ENCODE results near the gene CD86.
"Not testable (repeated sequence)": the region's sequence is repeated elsewhere in the genome, so short reads cannot be mapped to it uniquely, and the experiment has no call there.

Gene CD86

GRCh38 chr3:122055215-122055614 is at the start of gene CD86:
TSS of gene CD86 (plus strand) at chr3:122055362. CDS start at chr3:122055490, 128 bp downstream.
- no peak for DNase-seq (ENCODE audit: low read depth in 2 of 2, low spot score in 1 of 2)

- no peak for DNase-seq (ENCODE audit: low read depth in 2 of 2, low spot score in 1 of 2)
Observed at GRCh38 chr3:122006267-122006666, 48.9 kb upstream of the CD86 start.

- DNase-seq (ENCODE audit: low read depth in 2 of 2, low spot score in 1 of 2) = no peak
Observed at GRCh38 chr3:122008166-122008565, 47.0 kb upstream of the CD86 start.

GRCh38 chr3:122010506-122010905 is 44.7 kb upstream of the CD86 start:
- DNase-seq (ENCODE audit: low read depth in 2 of 2, low spot score in 1 of 2) = no peak

GRCh38 chr3:122011396-122011795 is 43.8 kb upstream of the CD86 start:
- no peak for DNase-seq (ENCODE audit: low read depth in 2 of 2, low spot score in 1 of 2)

- no peak for DNase-seq (ENCODE audit: low read depth in 2 of 2, low spot score in 1 of 2)
Observed at GRCh38 chr3:122012821-122013220, 42.3 kb upstream of the CD86 start.

- no peak for DNase-seq (ENCODE audit: low read depth in 2 of 2, low spot score in 1 of 2)
Observed at GRCh38 chr3:122013448-122013925, 41.7 kb upstream of the CD86 start.

GRCh38 chr3:122014741-122015140 is 40.4 kb upstream of the CD86 start:
- DNase-seq (ENCODE audit: low read depth in 2 of 2, low spot score in 1 of 2) = no peak

GRCh38 chr3:122019493-122019892 is 35.7 kb upstream of the CD86 start:
- no peak for DNase-seq (ENCODE audit: low read depth in 2 of 2, low spot score in 1 of 2)

- DNase-seq (ENCODE audit: low read depth in 2 of 2, low spot score in 1 of 2) = no peak
Observed at GRCh38 chr3:122021037-122021436, 34.1 kb upstream of the CD86 start.

GRCh38 chr3:122021811-122022401 is 33.3 kb upstream of the CD86 start, which contains the start of gene ILDR1:
TSS of gene ILDR1 (minus strand) at chr3:122022247. CDS start at chr3:122022077, 170 bp downstream.
- DNase-seq (ENCODE audit: low read depth in 2 of 2, low spot score in 1 of 2) = no peak

GRCh38 chr3:122023335-122023910 is 31.7 kb upstream of the CD86 start:
- DNase-seq (ENCODE audit: low read depth in 2 of 2, low spot score in 1 of 2) = no peak

- no peak for DNase-seq (ENCODE audit: low read depth in 2 of 2, low spot score in 1 of 2)
Observed at GRCh38 chr3:122024800-122025199, 30.4 kb upstream of the CD86 start.

GRCh38 chr3:122025296-122025695 is 29.9 kb upstream of the CD86 start:
- no peak for DNase-seq (ENCODE audit: low read depth in 2 of 2, low spot score in 1 of 2)

- no peak for DNase-seq (ENCODE audit: low read depth in 2 of 2, low spot score in 1 of 2)
Observed at GRCh38 chr3:122030381-122031122, 24.6 kb upstream of the CD86 start.

GRCh38 chr3:122031123-122031468 is 24.1 kb upstream of the CD86 start:
- no peak for DNase-seq (ENCODE audit: low read depth in 2 of 2, low spot score in 1 of 2)

GRCh38 chr3:122032531-122032930 is 22.6 kb upstream of the CD86 start:
- DNase-seq (ENCODE audit: low read depth in 2 of 2, low spot score in 1 of 2) = no peak

- no peak for DNase-seq (ENCODE audit: low read depth in 2 of 2, low spot score in 1 of 2)
Observed at GRCh38 chr3:122033023-122033422, 22.1 kb upstream of the CD86 start.

GRCh38 chr3:122047296-122047695 is 7.9 kb upstream of the CD86 start:
- DNase-seq (ENCODE audit: low read depth in 2 of 2, low spot score in 1 of 2) = not testable (repeated sequence)

GRCh38 chr3:122047773-122048172 is 7.4 kb upstream of the CD86 start:
- DNase-seq (ENCODE audit: low read depth in 2 of 2, low spot score in 1 of 2) = not testable (repeated sequence)

GRCh38 chr3:122052968-122053367 is 2.2 kb upstream of the CD86 start:
- DNase-seq (ENCODE audit: low read depth in 2 of 2, low spot score in 1 of 2) = no peak

- no peak for DNase-seq (ENCODE audit: low read depth in 2 of 2, low spot score in 1 of 2)
Observed at GRCh38 chr3:122057671-122058070, 2.5 kb downstream of the CD86 start.

Data from stimulated activated CD8-positive, alpha-beta memory T cell treated with anti-CD3 and anti-CD28 coated beads, Interleukin-4, amount 100 ng/mL, for 4 hours (primary cell).